ENCODE measurements around the gene ANKRD11. TPM values are rescaled to one million over a fixed set of nuclear protein-coding genes. Genes with fewer than 3 reads are reported as not detected.

Gene ANKRD11
- total RNA-seq: 144 and 164 TPM in 2 replicates
- long read RNA-seq, partial matches to known transcripts: 3 of 13 reads
- long read RNA-seq, other reads (novel, unspliced or antisense): 10 of 13 reads

DNA sequence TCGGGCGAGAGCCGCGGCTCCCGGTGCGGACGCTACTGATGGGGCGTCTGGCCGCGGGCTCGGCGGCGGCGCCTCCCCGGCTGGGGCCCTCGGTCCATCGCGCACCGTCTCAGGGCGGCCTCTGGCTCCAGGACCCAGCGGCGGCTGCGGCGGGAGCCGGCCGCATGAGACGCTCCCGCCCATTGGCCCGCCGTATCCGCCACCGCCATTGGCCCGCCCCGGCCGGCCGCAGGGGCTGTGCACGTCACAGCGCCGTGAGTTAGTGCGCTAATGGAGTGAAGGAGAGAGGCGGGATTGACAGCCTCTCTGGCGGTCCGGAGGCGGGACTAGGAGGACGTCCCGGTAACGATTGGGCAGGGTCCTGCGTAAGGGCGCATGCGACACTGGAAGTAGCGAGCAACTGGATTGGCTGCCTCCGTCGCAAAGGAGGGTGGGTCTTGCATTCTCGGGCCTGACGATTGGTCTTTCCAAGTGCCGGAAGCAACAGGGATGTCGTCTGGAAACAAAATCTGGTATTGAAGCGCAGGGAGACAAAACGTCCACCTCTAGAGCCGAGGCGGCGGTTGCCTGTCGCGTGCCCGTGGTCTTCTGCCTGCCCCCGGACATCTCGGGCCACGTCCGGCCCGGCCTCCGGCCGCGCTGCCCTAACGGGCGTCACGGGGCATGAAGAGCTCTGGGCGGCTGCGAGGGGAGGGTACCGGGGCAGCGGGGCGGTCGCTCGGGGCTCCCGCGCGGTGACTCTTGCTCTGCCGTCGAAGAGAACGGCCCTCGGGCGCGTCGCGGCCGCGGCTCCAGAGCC, at the start of gene ANKRD11:
Gene ANKRD11 (minus strand): TSS at position 123 of the 799 bp plus-strand sequence. CDS start 173,542 bp downstream, outside the sequence.
- TF ChIP-seq, protein P1, sequence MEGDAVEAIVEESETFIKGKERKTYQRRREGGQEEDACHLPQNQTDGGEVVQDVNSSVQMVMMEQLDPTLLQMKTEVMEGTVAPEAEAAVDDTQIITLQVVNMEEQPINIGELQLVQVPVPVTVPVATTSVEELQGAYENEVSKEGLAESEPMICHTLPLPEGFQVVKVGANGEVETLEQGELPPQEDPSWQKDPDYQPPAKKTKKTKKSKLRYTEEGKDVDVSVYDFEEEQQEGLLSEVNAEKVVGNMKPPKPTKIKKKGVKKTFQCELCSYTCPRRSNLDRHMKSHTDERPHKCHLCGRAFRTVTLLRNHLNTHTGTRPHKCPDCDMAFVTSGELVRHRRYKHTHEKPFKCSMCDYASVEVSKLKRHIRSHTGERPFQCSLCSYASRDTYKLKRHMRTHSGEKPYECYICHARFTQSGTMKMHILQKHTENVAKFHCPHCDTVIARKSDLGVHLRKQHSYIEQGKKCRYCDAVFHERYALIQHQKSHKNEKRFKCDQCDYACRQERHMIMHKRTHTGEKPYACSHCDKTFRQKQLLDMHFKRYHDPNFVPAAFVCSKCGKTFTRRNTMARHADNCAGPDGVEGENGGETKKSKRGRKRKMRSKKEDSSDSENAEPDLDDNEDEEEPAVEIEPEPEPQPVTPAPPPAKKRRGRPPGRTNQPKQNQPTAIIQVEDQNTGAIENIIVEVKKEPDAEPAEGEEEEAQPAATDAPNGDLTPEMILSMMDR (conservative IDR thresholded peaks at IDR 0.05): no peak
- peak; percentile 95 for DNase-seq (ENCODE audit: low read depth, low spot score)
- Mint-ChIP-seq H3K27ac (ENCODE audit: unreplicated experiment) (peak within 1 kb of the TSS; percentile 98), H3K4me3 (peak within 1 kb of the TSS; percentile 96), H3K9me3 (no peaks in the 10 kb centered on the region), H3K4me1 (peaks cover 48% of the 10 kb centered on the region), H3K27me3 (ENCODE audit: low read depth) (no peaks in the 10 kb centered on the region), H3K36me3 (ENCODE audit: low read depth) (no peaks in the 10 kb centered on the region)

DNA sequence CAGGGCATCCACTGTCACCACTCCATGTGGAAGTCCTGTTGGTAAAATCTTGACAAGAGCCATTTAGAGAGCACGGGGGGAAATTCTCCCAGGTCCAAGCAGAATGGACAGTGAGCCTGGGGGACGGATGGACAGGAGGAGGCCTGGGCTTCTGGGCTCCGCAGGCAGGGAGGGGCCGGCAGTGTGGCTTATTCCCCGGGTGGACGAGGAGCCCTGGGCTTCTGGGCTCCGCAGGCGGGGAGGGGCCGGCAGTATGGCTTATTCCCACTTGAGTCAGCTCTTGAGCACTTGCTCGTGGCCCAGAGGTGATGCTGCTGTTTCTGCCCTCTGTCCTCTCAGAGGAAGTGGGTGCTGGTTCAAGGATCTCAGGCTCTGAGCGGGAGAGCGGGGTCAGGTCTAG, 47.9 kb upstream of the ANKRD11 start:
- H3K36me3 Mint-ChIP-seq (ENCODE audit: low read depth): peaks cover 21% of the 10 kb centered on the region
- no peaks in the 10 kb centered on the region for H3K27me3 Mint-ChIP-seq (ENCODE audit: low read depth)
- TF ChIP-seq, protein P1 (conservative IDR thresholded peaks at IDR 0.05): no peak
- peaks cover 4% of the 10 kb centered on the region for H3K4me1 Mint-ChIP-seq
- DNase-seq (ENCODE audit: low read depth, low spot score): no peak
- no peak overlapping the region for H3K27ac Mint-ChIP-seq (ENCODE audit: unreplicated experiment)
- H3K4me3 Mint-ChIP-seq: no peak overlapping the region
- H3K9me3 Mint-ChIP-seq: no peaks in the 10 kb centered on the region

DNA sequence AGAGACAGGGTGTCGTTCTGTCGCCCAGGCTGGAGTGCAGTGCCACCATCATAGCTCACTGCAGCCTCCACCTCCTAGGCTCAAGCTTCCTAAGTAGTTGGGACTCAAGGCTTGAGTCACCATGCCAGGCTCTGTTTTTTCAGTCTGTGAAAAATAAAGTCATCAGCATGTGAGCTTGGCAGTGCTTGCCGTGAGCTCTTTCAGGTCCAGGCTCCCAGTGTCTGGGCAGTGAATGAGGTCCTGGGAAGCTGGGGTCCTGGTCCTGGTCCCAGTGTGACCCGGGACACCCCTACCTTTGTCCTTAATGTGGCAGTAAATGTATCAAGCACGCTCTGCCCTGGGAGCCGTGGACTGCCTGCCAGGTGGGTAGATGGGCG, 47.2 kb upstream of the ANKRD11 start:
- Mint-ChIP-seq H3K9me3 (no peaks in the 10 kb centered on the region), H3K36me3 (ENCODE audit: low read depth) (peaks cover 19% of the 10 kb centered on the region), H3K4me1 (peaks cover 4% of the 10 kb centered on the region), H3K27ac (ENCODE audit: unreplicated experiment) (no peak overlapping the region), H3K27me3 (ENCODE audit: low read depth) (no peaks in the 10 kb centered on the region), H3K4me3 (no peak overlapping the region)
- TF ChIP-seq, protein P1 (conservative IDR thresholded peaks at IDR 0.05): no peak
- no peak for DNase-seq (ENCODE audit: low read depth, low spot score)

DNA sequence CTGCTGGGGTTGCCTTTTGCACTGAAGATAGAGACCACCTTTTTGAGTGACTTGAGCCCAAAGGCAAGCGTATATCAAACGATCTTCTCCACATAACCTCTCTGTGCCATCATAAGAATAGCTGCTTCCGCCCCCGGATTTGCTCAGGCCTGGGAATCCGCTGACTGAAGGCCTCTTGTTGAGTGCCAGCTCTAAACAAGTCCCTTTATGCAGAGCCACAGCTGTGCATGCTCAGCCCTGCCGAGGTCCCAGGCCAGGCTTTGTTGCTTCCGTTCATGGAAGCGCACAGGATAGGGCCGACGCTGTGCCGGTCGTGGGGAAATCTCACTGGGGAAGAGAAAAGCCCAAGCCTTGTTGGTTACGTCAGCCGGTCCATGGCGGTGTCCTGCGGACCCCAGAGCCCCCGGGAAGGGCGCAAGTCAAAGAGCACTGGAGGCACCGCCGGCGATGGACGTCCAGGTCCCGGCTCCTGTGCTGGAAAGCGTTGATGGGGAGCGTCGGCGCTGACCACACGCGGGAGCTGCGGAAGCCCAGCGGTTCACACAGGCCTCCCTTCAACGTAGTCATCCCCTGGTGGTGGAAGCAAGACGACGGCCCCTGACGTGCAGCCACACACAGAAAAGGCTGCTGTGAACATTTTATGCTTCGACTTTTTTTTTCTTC, 46.7 kb upstream of the ANKRD11 start:
- no peaks in the 10 kb centered on the region for H3K27me3 Mint-ChIP-seq (ENCODE audit: low read depth)
- peak overlapping the region; percentile 5 for H3K4me3 Mint-ChIP-seq
- H3K36me3 Mint-ChIP-seq (ENCODE audit: low read depth): peaks cover 17% of the 10 kb centered on the region
- peak overlapping the region; percentile 14 for H3K27ac Mint-ChIP-seq (ENCODE audit: unreplicated experiment)
- TF ChIP-seq, protein P1 (conservative IDR thresholded peaks at IDR 0.05): no peak
- H3K9me3 Mint-ChIP-seq: no peaks in the 10 kb centered on the region
- H3K4me1 Mint-ChIP-seq: peaks cover 4% of the 10 kb centered on the region
- DNase-seq (ENCODE audit: low read depth, low spot score): no peak

DNA sequence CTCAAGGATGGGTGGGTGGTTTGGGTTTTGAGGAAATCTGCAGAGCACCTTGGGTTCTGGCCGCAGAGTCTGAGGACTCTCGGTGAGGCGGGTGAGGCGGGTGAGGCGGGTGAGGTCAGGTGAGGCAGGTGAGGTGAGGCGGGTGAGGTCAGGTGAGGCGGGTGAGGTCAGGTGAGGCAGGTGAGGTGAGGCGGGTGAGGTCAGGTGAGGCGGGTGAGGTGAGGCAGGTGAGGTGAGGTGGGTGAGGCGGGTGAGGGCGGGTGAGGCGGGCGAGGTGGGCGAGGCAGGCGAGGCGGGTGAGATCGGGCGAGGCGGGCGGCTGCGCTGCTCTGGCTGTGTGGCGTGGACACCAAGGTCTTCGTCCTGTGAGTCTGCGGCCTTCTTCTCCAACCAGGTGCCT, 46.0 kb upstream of the ANKRD11 start:
- no peak overlapping the region for H3K27ac Mint-ChIP-seq (ENCODE audit: unreplicated experiment)
- no peak overlapping the region for H3K4me3 Mint-ChIP-seq
- TF ChIP-seq, protein P1 (conservative IDR thresholded peaks at IDR 0.05): no peak
- no peaks in the 10 kb centered on the region for H3K27me3 Mint-ChIP-seq (ENCODE audit: low read depth)
- peaks cover 16% of the 10 kb centered on the region for H3K36me3 Mint-ChIP-seq (ENCODE audit: low read depth)
- no peaks in the 10 kb centered on the region for H3K9me3 Mint-ChIP-seq
- DNase-seq (ENCODE audit: low read depth, low spot score): no peak
- peaks cover 4% of the 10 kb centered on the region for H3K4me1 Mint-ChIP-seq
